Ishikawa (cell line): ENCODE measurements around the gene AKR1C3.

Source experiments
- CEBPB ChIP-seq: IDR thresholded peaks from 2 replicates; pipeline ENCODE4 v1.6.1; 2012
- CREB1 ChIP-seq: IDR thresholded peaks from 2 replicates; pipeline ENCODE4 v1.6.1; 2012; ENCODE audit warnings: low read depth
- EGR1 ChIP-seq: IDR thresholded peaks from 2 replicates; pipeline ENCODE4 v1.6.1; 2012
- EP300 ChIP-seq: IDR thresholded peaks from 2 replicates; pipeline ENCODE4 v1.6.1; 2012; ENCODE audit warnings: borderline replicate concordance
- FOXM1 ChIP-seq: IDR thresholded peaks from 2 replicates; pipeline ENCODE4 v1.6.1; 2012; ENCODE audit warnings: low read depth, borderline replicate concordance
- NFIC ChIP-seq: IDR thresholded peaks from 2 replicates; pipeline ENCODE4 v1.6.1; 2012
- RAD21 ChIP-seq: IDR thresholded peaks from 2 replicates; pipeline ENCODE4 v1.6.1; 2012; ENCODE audit warnings: low read depth
- REST ChIP-seq: IDR thresholded peaks from 2 replicates; pipeline ENCODE4 v1.6.1; 2012; ENCODE audit warnings: low read depth, mild to moderate bottlenecking
- TAF1 ChIP-seq: IDR thresholded peaks from 2 replicates; pipeline ENCODE4 v1.6.1; 2012; ENCODE audit warnings: low read depth, mild to moderate bottlenecking
- TCF12 ChIP-seq: IDR thresholded peaks from 2 replicates; pipeline ENCODE4 v1.6.1; 2012; ENCODE audit warnings: low read depth
- TEAD4 ChIP-seq: IDR thresholded peaks from 2 replicates; pipeline ENCODE4 v1.6.1; 2012
- YY1 ChIP-seq: IDR thresholded peaks from 2 replicates; pipeline ENCODE4 v1.6.1; 2012; ENCODE audit warnings: low read depth
- ZBTB7A ChIP-seq: IDR thresholded peaks from 2 replicates; pipeline ENCODE4 v1.6.1; 2012; ENCODE audit warnings: low read depth
- TF ChIP-seq, protein P1 (sequence below): IDR thresholded peaks from 2 replicates; pipeline ENCODE4 v1.6.1; 2012
- TF ChIP-seq, protein P2 (sequence below): IDR thresholded peaks from 2 replicates; pipeline ENCODE4 v1.6.1; 2012

AKR1C3 gene

DNA sequence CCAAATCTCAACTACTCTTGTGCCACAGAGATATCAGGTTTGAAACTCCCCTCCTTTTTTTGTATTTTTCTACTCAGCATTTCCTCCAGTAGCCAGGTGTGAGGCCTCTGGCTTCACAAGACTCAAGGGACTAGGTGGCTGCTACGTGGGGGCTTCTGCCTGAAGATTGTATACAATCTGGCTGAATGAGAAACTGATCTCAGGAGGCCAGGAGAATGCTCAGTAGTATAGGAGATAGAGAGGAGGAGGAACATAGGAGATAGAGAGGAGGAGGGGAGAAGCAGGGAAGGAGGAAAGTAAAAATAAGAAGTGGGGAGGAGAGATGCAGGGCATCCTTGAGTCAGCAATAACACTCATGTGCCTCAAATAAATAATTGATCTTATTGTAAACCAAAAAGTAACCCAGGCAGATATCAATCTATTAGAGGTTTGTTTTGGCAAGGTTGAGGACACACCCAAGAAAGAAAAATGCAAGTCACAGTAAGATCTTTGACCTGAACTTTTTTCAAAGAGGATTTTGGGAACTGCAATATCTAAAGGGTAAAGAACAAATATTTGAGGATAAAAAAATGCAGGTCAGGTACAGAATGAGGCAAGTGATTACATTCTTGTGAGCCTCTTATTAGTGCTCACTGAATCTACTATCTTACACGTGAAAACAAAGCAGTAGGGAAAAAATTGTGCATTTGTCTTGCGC, 53.9 kb downstream of the AKR1C3 start:
- TF ChIP-seq, protein P1, sequence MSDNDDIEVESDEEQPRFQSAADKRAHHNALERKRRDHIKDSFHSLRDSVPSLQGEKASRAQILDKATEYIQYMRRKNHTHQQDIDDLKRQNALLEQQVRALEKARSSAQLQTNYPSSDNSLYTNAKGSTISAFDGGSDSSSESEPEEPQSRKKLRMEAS: no peak
- no peak for TF ChIP-seq NFIC
- no peak for TF ChIP-seq ZBTB7A
- no peak for TF ChIP-seq TCF12
- TF ChIP-seq REST: no peak
- no peak for TF ChIP-seq FOXM1
- TF ChIP-seq CREB1: no peak
- TF ChIP-seq YY1: no peak
- TF ChIP-seq, protein P2, sequence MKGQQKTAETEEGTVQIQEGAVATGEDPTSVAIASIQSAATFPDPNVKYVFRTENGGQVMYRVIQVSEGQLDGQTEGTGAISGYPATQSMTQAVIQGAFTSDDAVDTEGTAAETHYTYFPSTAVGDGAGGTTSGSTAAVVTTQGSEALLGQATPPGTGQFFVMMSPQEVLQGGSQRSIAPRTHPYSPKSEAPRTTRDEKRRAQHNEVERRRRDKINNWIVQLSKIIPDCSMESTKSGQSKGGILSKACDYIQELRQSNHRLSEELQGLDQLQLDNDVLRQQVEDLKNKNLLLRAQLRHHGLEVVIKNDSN: no peak
- no peak for TF ChIP-seq TEAD4
- no peak for TF ChIP-seq EGR1
- no peak for TF ChIP-seq EP300
- no peak for TF ChIP-seq CEBPB
- no peak for TF ChIP-seq RAD21
- no peak for TF ChIP-seq TAF1

- TF ChIP-seq TCF12 (no peak), ZBTB7A (no peak), RAD21 (no peak), REST (no peak), EGR1 (no peak), TEAD4 (no peak)
- TF ChIP-seq, protein P2: no peak
- TF ChIP-seq, protein P1: no peak
Measured at GRCh38 chr10:5148678-5149032, 54.4 kb downstream of the AKR1C3 start.

GRCh38 chr10:5151076-5151475, 56.9 kb downstream of the AKR1C3 start:
- no peak for TF ChIP-seq CREB1
- TF ChIP-seq TAF1: no peak
- no peak for TF ChIP-seq TCF12
- no peak for TF ChIP-seq TEAD4
- no peak for TF ChIP-seq YY1
- TF ChIP-seq, protein P2: no peak
- TF ChIP-seq NFIC: no peak
- TF ChIP-seq FOXM1: no peak
- no peak for TF ChIP-seq ZBTB7A
- TF ChIP-seq, protein P1: no peak
- TF ChIP-seq EGR1: no peak
- TF ChIP-seq RAD21: no peak
- TF ChIP-seq REST: no peak
- TF ChIP-seq CEBPB: no peak
- no peak for TF ChIP-seq EP300

GRCh38 chr10:5155951-5156350, 61.7 kb downstream of the AKR1C3 start:
- TF ChIP-seq CREB1: no peak
- no peak for TF ChIP-seq TAF1
- no peak for TF ChIP-seq FOXM1
- no peak for TF ChIP-seq EP300
- no peak for TF ChIP-seq ZBTB7A
- no peak for TF ChIP-seq YY1
- no peak for TF ChIP-seq REST
- no peak for TF ChIP-seq EGR1
- TF ChIP-seq NFIC: no peak
- TF ChIP-seq TEAD4: no peak
- TF ChIP-seq, protein P1: no peak
- no peak for TF ChIP-seq RAD21
- TF ChIP-seq, protein P2: no peak
